Smooth muscle cell (in vitro differentiated cells): ENCODE results near the gene ZNF396. TPM values are rescaled to one million over a fixed set of nuclear protein-coding genes. Genes with fewer than 3 reads are reported as not detected.

Source experiments
- DNase-seq: peaks from one replicate; lab custom pipeline; 2025; ENCODE audit not compliant: unreplicated experiment; lab: John Stamatoyannopoulos, UW
- H2AFZ ChIP-seq: fragments of 200-600 bp; sonication (generic); 2 replicates; pipeline ENCODE4 v1.6.0; 2016; ENCODE audit warnings: antibody characterized with exemption, low read depth, mild to moderate bottlenecking
- H3F3A ChIP-seq: fragments of 200-600 bp; sonication (generic); 2 replicates; pipeline ENCODE4 v1.6.0; 2017; ENCODE audit warnings: antibody characterized with exemption, low read depth
- H3K27ac ChIP-seq: fragments of 200-600 bp; sonication (generic); 2 replicates; pipeline ENCODE4 v1.5.1; 2016; ENCODE audit warnings: low read depth, mild to moderate bottlenecking
- H3K27me3 ChIP-seq: fragments of 200-600 bp; sonication (generic); 2 replicates; pipeline ENCODE4 v1.6.1; 2016; ENCODE audit warnings: low read depth, mild to moderate bottlenecking
- H3K36me3 ChIP-seq: fragments of 200-600 bp; sonication (generic); 2 replicates; pipeline ENCODE4 v1.5.1; 2016; ENCODE audit warnings: low read depth
- H3K4me1 ChIP-seq: fragments of 200-600 bp; sonication (generic); 2 replicates; pipeline ENCODE4 v1.5.1; 2016; ENCODE audit warnings: low read depth
- H3K4me2 ChIP-seq: fragments of 200-600 bp; sonication (generic); 2 replicates; pipeline ENCODE4 v1.6.0; 2016; ENCODE audit warnings: mild to moderate bottlenecking
- H3K4me3 ChIP-seq: fragments of 200-600 bp; sonication (generic); 2 replicates; pipeline ENCODE4 v1.5.1; 2016; ENCODE audit warnings: mild to moderate bottlenecking
- H3K79me2 ChIP-seq: fragments of 200-600 bp; sonication (generic); 2 replicates; pipeline ENCODE4 v1.6.0; 2016; ENCODE audit warnings: low read depth, mild to moderate bottlenecking
- H3K9ac ChIP-seq: fragments of 200-600 bp; sonication (generic); 2 replicates; pipeline ENCODE4 v1.6.0; 2016; ENCODE audit warnings: low read depth
- H3K9me3 ChIP-seq: fragments of 200-600 bp; sonication (generic); replicated peaks from 2 replicates; pipeline ENCODE4 v1.5.1; 2016; ENCODE audit warnings: low read depth
- H4K20me1 ChIP-seq: fragments of 200-600 bp; sonication (generic); 2 replicates; pipeline ENCODE4 v1.6.0; 2016; ENCODE audit warnings: low read depth
- WGBS: methylation state at CpG from one replicate; pipeline ENCODE4 v1.1.7; 2016; ENCODE audit warnings: low lambda C conversion rate; 5-methylcytosine and 5-hydroxymethylcytosine counted together
- polyA plus RNA-seq: library from polyadenylated mRNA; unstranded; fragments of >200 nt; fragmentation: Nextera tagmentation; extraction: Ambion mirVana; gene quantifications from 2 replicates; pipeline ENCODE4 v1.2.1, GENCODE V29; 2016
- total RNA-seq: library from RNA; depleted of rRNA; stranded (reverse); fragments of >200 nt; gene quantifications from 2 replicates; pipeline ENCODE4 v1.2.3, GENCODE V29; 2014
- TF ChIP-seq, protein P1 (sequence below): fragments of 200-600 bp; sonication (generic); IDR thresholded peaks from 2 replicates; pipeline ENCODE4 v1.5.1; 2017; ENCODE audit warnings: borderline replicate concordance, mild to moderate bottlenecking, antibody characterized with exemption; ENCODE audit not compliant: insufficient read depth, poor library complexity, severe bottlenecking

The ZNF396 gene
- total and polyA plus RNA-seq, 2 experiments from 2014 or later = 1.9 to 2.0 TPM

DNA sequence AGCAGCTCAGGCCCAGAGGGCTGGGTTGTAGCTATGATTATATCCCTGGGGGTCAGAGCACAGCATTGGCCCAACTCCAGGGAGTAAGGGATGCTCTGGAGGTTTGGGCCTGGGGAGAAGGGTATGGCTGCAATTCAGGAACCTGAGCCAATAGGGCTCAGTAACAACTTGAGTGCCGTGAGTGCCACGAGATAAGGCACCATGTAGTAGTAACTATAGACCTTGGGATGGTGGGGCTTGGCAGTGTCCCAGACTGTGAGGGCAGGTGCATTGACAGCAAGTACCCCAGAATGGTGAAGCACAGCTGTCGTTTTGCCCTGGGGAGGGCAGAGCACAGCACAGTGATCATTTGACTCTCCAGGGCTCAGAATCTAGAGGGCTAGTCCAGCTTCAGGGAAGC lies 45.1 kb upstream of the ZNF396 start:
- H3K9ac ChIP-seq = no peak overlapping the region
- no peak overlapping the region for H3K4me3 ChIP-seq
- no peaks in the 10 kb centered on the region for H3K27me3 ChIP-seq
- no peak overlapping the region for H3K4me2 ChIP-seq
- H3K36me3 ChIP-seq = no peaks in the 10 kb centered on the region
- H3K9me3 ChIP-seq = peaks cover 4% of the 10 kb centered on the region
- H2AFZ ChIP-seq = no peak overlapping the region
- H4K20me1 ChIP-seq = no peaks in the 10 kb centered on the region
- H3K4me1 ChIP-seq = no peaks in the 10 kb centered on the region
- H3K79me2 ChIP-seq = no peaks in the 10 kb centered on the region
- TF ChIP-seq, protein P1, sequence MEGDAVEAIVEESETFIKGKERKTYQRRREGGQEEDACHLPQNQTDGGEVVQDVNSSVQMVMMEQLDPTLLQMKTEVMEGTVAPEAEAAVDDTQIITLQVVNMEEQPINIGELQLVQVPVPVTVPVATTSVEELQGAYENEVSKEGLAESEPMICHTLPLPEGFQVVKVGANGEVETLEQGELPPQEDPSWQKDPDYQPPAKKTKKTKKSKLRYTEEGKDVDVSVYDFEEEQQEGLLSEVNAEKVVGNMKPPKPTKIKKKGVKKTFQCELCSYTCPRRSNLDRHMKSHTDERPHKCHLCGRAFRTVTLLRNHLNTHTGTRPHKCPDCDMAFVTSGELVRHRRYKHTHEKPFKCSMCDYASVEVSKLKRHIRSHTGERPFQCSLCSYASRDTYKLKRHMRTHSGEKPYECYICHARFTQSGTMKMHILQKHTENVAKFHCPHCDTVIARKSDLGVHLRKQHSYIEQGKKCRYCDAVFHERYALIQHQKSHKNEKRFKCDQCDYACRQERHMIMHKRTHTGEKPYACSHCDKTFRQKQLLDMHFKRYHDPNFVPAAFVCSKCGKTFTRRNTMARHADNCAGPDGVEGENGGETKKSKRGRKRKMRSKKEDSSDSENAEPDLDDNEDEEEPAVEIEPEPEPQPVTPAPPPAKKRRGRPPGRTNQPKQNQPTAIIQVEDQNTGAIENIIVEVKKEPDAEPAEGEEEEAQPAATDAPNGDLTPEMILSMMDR = no peak
- H3K27ac ChIP-seq = no peak overlapping the region
- no peaks in the 10 kb centered on the region for H3F3A ChIP-seq
- WGBS = 87% methylated on average over 3 of the region's 3 CpGs
- DNase-seq = no peak

DNA sequence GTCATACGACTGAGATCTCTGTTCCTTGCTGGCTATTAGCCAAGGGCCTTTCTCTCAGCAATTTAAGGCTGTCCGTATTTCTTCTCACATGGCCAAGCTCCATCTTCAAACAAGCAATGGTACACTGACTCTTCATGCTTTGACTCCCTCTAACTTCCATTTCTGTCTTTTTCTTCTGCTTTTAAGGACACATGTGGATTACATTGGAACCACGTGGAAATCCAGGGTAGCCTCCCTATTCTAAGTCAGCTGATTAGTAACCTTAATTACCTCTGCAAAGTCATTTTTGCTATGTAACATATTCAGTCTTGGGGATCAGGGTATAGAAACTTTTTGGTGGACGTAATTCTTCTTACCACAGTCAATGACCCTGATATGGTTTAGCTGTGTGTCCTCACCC lies 41.5 kb upstream of the ZNF396 start:
- Histone ChIP-seq H2AFZ (no peak overlapping the region), H3K4me1 (no peaks in the 10 kb centered on the region), H3F3A (no peaks in the 10 kb centered on the region), H3K36me3 (no peaks in the 10 kb centered on the region), H3K4me3 (no peak overlapping the region), H3K9ac (no peak overlapping the region), H3K79me2 (no peaks in the 10 kb centered on the region), H3K27me3 (no peaks in the 10 kb centered on the region), H3K9me3 (peaks cover 5% of the 10 kb centered on the region), H4K20me1 (no peaks in the 10 kb centered on the region), H3K4me2 (no peak overlapping the region), H3K27ac (no peak overlapping the region)
- TF ChIP-seq, protein P1 = no peak
- no peak for DNase-seq
- WGBS = 91% methylated on average over 4 of the region's 4 CpGs

DNA sequence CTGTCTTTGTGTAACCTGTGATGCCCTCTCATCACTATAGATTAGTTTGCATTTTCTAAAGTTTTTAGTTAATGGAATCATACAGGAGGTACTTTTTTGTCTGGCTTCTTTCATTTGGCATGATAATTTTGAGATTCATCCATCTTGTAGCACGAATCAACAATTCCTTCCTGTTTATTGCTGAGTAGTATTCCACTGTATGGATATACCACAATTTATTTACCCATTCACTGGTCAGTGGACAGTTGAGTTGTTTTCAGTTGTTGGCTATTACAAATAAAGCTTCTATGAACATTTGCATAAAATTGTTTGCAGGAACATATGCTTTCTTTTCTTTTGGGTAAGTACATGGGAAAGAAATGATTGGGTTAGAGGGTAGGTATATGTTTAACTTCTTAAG lies 40.1 kb upstream of the ZNF396 start:
- Histone ChIP-seq H3K27ac (no peak overlapping the region), H3F3A (no peaks in the 10 kb centered on the region), H3K79me2 (no peaks in the 10 kb centered on the region), H3K9ac (no peak overlapping the region), H3K4me1 (no peaks in the 10 kb centered on the region), H4K20me1 (no peaks in the 10 kb centered on the region), H3K4me3 (no peak overlapping the region), H3K36me3 (no peaks in the 10 kb centered on the region), H2AFZ (no peak overlapping the region), H3K9me3 (peaks cover 5% of the 10 kb centered on the region), H3K4me2 (no peak overlapping the region), H3K27me3 (no peaks in the 10 kb centered on the region)
- no peak for DNase-seq
- TF ChIP-seq, protein P1 = no peak
- WGBS = 86% methylated on average over 1 of the region's 1 CpG

DNA sequence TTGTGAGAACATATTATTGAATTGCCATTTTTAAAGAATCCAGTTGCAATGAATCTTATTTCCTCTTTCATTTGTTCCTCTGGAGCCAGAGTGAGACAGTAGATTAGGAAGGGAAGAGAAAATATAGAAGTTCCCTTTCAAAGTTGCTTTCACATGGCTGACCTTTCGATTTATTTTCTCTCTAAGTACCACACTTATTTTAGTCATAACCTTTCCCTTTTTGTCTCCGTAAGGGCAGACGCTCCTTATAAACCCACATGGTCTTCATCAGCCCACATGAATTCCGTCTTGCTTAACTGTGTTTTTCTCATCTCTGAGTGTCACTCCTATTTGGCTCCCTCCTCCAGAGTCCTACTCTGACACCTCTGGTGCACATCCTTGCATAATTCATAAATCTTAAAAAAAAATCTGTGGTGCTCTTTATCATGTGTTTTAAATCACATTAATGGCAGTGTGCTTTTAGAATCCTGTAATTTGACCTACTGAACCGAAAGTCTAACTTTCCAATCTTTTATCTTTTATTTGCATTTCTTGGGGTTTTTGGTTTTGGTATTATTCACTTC lies 38.5 kb upstream of the ZNF396 start:
- no peak overlapping the region for H3K9ac ChIP-seq
- no peak for DNase-seq
- H2AFZ ChIP-seq = no peak overlapping the region
- peaks cover 5% of the 10 kb centered on the region for H3K9me3 ChIP-seq
- no peaks in the 10 kb centered on the region for H3F3A ChIP-seq
- no peaks in the 10 kb centered on the region for H4K20me1 ChIP-seq
- no peaks in the 10 kb centered on the region for H3K27me3 ChIP-seq
- H3K27ac ChIP-seq = no peak overlapping the region
- H3K4me3 ChIP-seq = peak overlapping the region; percentile 9
- H3K36me3 ChIP-seq = no peaks in the 10 kb centered on the region
- TF ChIP-seq, protein P1 = no peak
- 40% methylated on average over 5 of the region's 5 CpGs for WGBS
- H3K4me1 ChIP-seq = no peaks in the 10 kb centered on the region
- peak overlapping the region; percentile 65 for H3K4me2 ChIP-seq
- H3K79me2 ChIP-seq = no peaks in the 10 kb centered on the region
